ENCODE measurements around the gene MARCHF10.

GRCh38 chr17:62674363-62674739, 133.8 kb downstream of the MARCHF10 start:
- no peak for TF ChIP-seq REST (IDR thresholded peaks at IDR 0.05; ENCODE audit: borderline replicate concordance)
- no peak for TF ChIP-seq POLR2AphosphoS5 (IDR thresholded peaks at IDR 0.05)
- no peak for TF ChIP-seq EZH2 (IDR thresholded peaks at IDR 0.05; ENCODE audit: borderline replicate concordance, insufficient read depth, low read length, poor library complexity, severe bottlenecking)
- TF ChIP-seq CTCF (IDR thresholded peaks at IDR 0.05; ENCODE audit: poor library complexity, severe bottlenecking): no peak
- no peak for TF ChIP-seq RAD21 (conservative IDR thresholded peaks at IDR 0.05)

All from neural cell (in vitro differentiated cells).